ENCODE results near the gene MCAM.

MCAM gene

GRCh38 chr11:119355091-119355843, 38.3 kb upstream of the MCAM start:
- Mint-ChIP-seq H3K4me3 (peak overlapping the region; percentile 45), H3K4me1 (peaks cover 28% of the 10 kb centered on the region), H3K27ac (no peak overlapping the region), H3K36me3 (no peaks in the 10 kb centered on the region), H3K9me3 (no peaks in the 10 kb centered on the region), H3K27me3 (peaks cover 90% of the 10 kb centered on the region)
- CTCF ChIA-PET, result interaction anchor here (0.8 to 4.8 kb wide), 13 partner anchors 8 to 125 kb away, joined by 3 to 184 read pairs (median 12); partner anchors contain the start of genes MFRP, RNF26 and USP2
- DNase-seq, result no peak

GRCh38 chr11:119352857-119353260, 35.9 kb upstream of the MCAM start:
- Mint-ChIP-seq H3K9me3 (no peaks in the 10 kb centered on the region), H3K27ac (no peak overlapping the region), H3K4me3 (no peak overlapping the region), H3K4me1 (peaks cover 25% of the 10 kb centered on the region), H3K27me3 (peaks cover 74% of the 10 kb centered on the region), H3K36me3 (no peaks in the 10 kb centered on the region)
- CTCF ChIA-PET, result interaction anchor here (0.9 to 1.7 kb wide), 6 partner anchors 15 to 423 kb away, joined by 3 to 7 read pairs (median 4); no protein-coding TSS in a partner anchor
- DNase-seq, result no peak

GRCh38 chr11:119351232-119351631, 34.3 kb upstream of the MCAM start:
- Mint-ChIP-seq H3K4me1 (peaks cover 20% of the 10 kb centered on the region), H3K27me3 (peaks cover 75% of the 10 kb centered on the region), H3K4me3 (no peak overlapping the region)

GRCh38 chr11:119350302-119350701, 33.4 kb upstream of the MCAM start:
- no peaks in the 10 kb centered on the region for H3K9me3 Mint-ChIP-seq
- CTCF ChIA-PET, result interaction anchor here (0.9 kb wide), 2 partner anchors 12 to 26 kb away, joined by 3 to 4 read pairs; no protein-coding TSS in a partner anchor
- peak overlapping the region; percentile 81 for H3K27ac Mint-ChIP-seq
- no peak for DNase-seq
- peaks cover 13% of the 10 kb centered on the region for H3K4me1 Mint-ChIP-seq
- H3K36me3 Mint-ChIP-seq, result no peaks in the 10 kb centered on the region
- H3K4me3 Mint-ChIP-seq, result no peak overlapping the region
- H3K27me3 Mint-ChIP-seq, result peaks cover 75% of the 10 kb centered on the region

More at GRCh38 chr11:119351232-119351631, 34.3 kb upstream of the MCAM start:
- CTCF ChIA-PET, result no interaction called here
- H3K36me3 Mint-ChIP-seq, result no peaks in the 10 kb centered on the region
- H3K9me3 Mint-ChIP-seq, result no peaks in the 10 kb centered on the region
- no peak for DNase-seq
- no peak overlapping the region for H3K27ac Mint-ChIP-seq

GRCh38 chr11:119347940-119348605, 31.1 kb upstream of the MCAM start:
- H3K36me3 Mint-ChIP-seq, result no peaks in the 10 kb centered on the region
- DNase-seq, result no peak
- no peak overlapping the region for H3K4me3 Mint-ChIP-seq
- CTCF ChIA-PET, result interaction anchor here (1.2 to 2.2 kb wide), 5 partner anchors 8 to 126 kb away, joined by 3 to 16 read pairs (median 5); no protein-coding TSS in a partner anchor
- H3K9me3 Mint-ChIP-seq, result no peaks in the 10 kb centered on the region
- H3K4me1 Mint-ChIP-seq, result peaks cover 12% of the 10 kb centered on the region
- no peak overlapping the region for H3K27ac Mint-ChIP-seq
- peaks cover 79% of the 10 kb centered on the region for H3K27me3 Mint-ChIP-seq

- peaks cover 83% of the 10 kb centered on the region for H3K27me3 Mint-ChIP-seq
- no peaks in the 10 kb centered on the region for H3K9me3 Mint-ChIP-seq
- H3K27ac Mint-ChIP-seq, result no peak overlapping the region
- H3K36me3 Mint-ChIP-seq, result no peaks in the 10 kb centered on the region
- peaks cover 12% of the 10 kb centered on the region for H3K4me1 Mint-ChIP-seq
- H3K4me3 Mint-ChIP-seq, result no peak overlapping the region
- CTCF ChIA-PET, result interaction anchor here (1.2 to 2.2 kb wide), 4 partner anchors 9 to 127 kb away, joined by 3 to 16 read pairs (median 6); no protein-coding TSS in a partner anchor
- no peak for DNase-seq
Observed at GRCh38 chr11:119347242-119347641, 30.3 kb upstream of the MCAM start.

GRCh38 chr11:119346605-119347004, 29.7 kb upstream of the MCAM start, which contains the start of gene MFRP:
Gene MFRP, minus strand, starts transcription at chr11:119346705. Its CDS starts 192 bp downstream, at chr11:119346513.
- Mint-ChIP-seq H3K4me1 (peaks cover 12% of the 10 kb centered on the region), H3K4me3 (no peak within 1 kb of the TSS), H3K9me3 (no peaks in the 10 kb centered on the region), H3K36me3 (no peaks in the 10 kb centered on the region), H3K27me3 (peaks cover 84% of the 10 kb centered on the region), H3K27ac (no peak within 1 kb of the TSS)
- CTCF ChIA-PET, result interaction anchor here (1.9 to 2.5 kb wide), 2 partner anchors 9 to 10 kb away, joined by 8 to 16 read pairs; no protein-coding TSS in a partner anchor
- DNase-seq, result no peak

GRCh38 chr11:119345685-119346084, 28.8 kb upstream of the MCAM start:
- Mint-ChIP-seq H3K27ac (no peak overlapping the region), H3K27me3 (peaks cover 84% of the 10 kb centered on the region), H3K4me3 (no peak overlapping the region), H3K9me3 (no peaks in the 10 kb centered on the region), H3K36me3 (no peaks in the 10 kb centered on the region), H3K4me1 (peaks cover 14% of the 10 kb centered on the region)
- CTCF ChIA-PET, result interaction anchor here (2.5 to 2.8 kb wide), 2 partner anchors 10 to 22 kb away, joined by 8 to 15 read pairs; no protein-coding TSS in a partner anchor
- no peak for DNase-seq

- Mint-ChIP-seq H3K36me3 (no peaks in the 10 kb centered on the region), H3K27me3 (peaks cover 87% of the 10 kb centered on the region), H3K4me1 (peaks cover 7% of the 10 kb centered on the region), H3K9me3 (no peaks in the 10 kb centered on the region), H3K27ac (no peak overlapping the region), H3K4me3 (no peak overlapping the region)
- CTCF ChIA-PET, result interaction anchor here (1.7 to 2.8 kb wide), 3 partner anchors 11 to 32 kb away, joined by 4 to 15 read pairs (median 8); no protein-coding TSS in a partner anchor
- DNase-seq, result no peak
Observed at GRCh38 chr11:119344291-119345010, 27.5 kb upstream of the MCAM start.

GRCh38 chr11:119343726-119344125, 26.8 kb upstream of the MCAM start:
- no peak overlapping the region for H3K27ac Mint-ChIP-seq
- H3K9me3 Mint-ChIP-seq, result no peaks in the 10 kb centered on the region

GRCh38 chr11:119342362-119343130, 25.6 kb upstream of the MCAM start:
- no peak for DNase-seq
- H3K9me3 Mint-ChIP-seq, result no peaks in the 10 kb centered on the region
- CTCF ChIA-PET, result interaction anchor here (1.0 to 2.8 kb wide), 4 partner anchors 14 to 34 kb away, joined by 4 to 15 read pairs (median 5); no protein-coding TSS in a partner anchor
- peaks cover 8% of the 10 kb centered on the region for H3K36me3 Mint-ChIP-seq
- H3K4me1 Mint-ChIP-seq, result peaks cover 23% of the 10 kb centered on the region
- no peak overlapping the region for H3K27ac Mint-ChIP-seq
- peaks cover 94% of the 10 kb centered on the region for H3K27me3 Mint-ChIP-seq
- H3K4me3 Mint-ChIP-seq, result no peak overlapping the region

More at GRCh38 chr11:119343726-119344125, 26.8 kb upstream of the MCAM start:
- Mint-ChIP-seq H3K4me1 (peaks cover 14% of the 10 kb centered on the region), H3K27me3 (peaks cover 94% of the 10 kb centered on the region), H3K36me3 (peaks cover 5% of the 10 kb centered on the region), H3K4me3 (no peak overlapping the region)
- DNase-seq, result no peak
- CTCF ChIA-PET, result interaction anchor here (1.0 to 2.8 kb wide), 4 partner anchors 13 to 33 kb away, joined by 4 to 15 read pairs (median 5); no protein-coding TSS in a partner anchor

- Mint-ChIP-seq H3K36me3 (peaks cover 8% of the 10 kb centered on the region), H3K27ac (no peak overlapping the region), H3K9me3 (no peaks in the 10 kb centered on the region), H3K4me1 (peaks cover 29% of the 10 kb centered on the region), H3K27me3 (peaks cover 89% of the 10 kb centered on the region), H3K4me3 (no peak overlapping the region)
- DNase-seq, result no peak
- CTCF ChIA-PET, result no interaction called here
Observed at GRCh38 chr11:119342023-119342300, 25.0 kb upstream of the MCAM start.
